CD4-positive, alpha-beta memory T cell (primary cell): ENCODE results near the gene PCNX3. TPM values are rescaled to one million over a fixed set of nuclear protein-coding genes. Genes with fewer than 3 reads are reported as not detected.

Experiments
- CTCF ChIA-PET: fragments of 350-600 bp; sonication (Branson Sonifier 250); formaldehyde crosslinking; loops from one replicate; lab custom pipeline; 2021; ENCODE audit warnings: inconsistent platforms; ENCODE audit not compliant: partially characterized antibody; lab: Charles Lee
- POLR2A ChIA-PET: fragments of 350-600 bp; sonication (Branson Sonifier 250); formaldehyde crosslinking; loops from one replicate; lab custom pipeline; 2021; ENCODE audit not compliant: partially characterized antibody; lab: Charles Lee
- DNase-seq, 5 donors: peaks; one replicate each; pipeline versions ENCODE4 v3.0.0 to v3.0.0-alpha.2; 2020 to 2022; ENCODE audit warnings: mixed read lengths in 1 of 5
- H3K27ac ChIP-seq: one replicate; pipeline ENCODE4 v1.7.0; 2013; ENCODE audit warnings: low read depth, low read length
- H3K27me3 ChIP-seq: 2 replicates; pipeline ENCODE4 v1.7.0; 2013; ENCODE audit warnings: mild to moderate bottlenecking, low read length, moderate library complexity; ENCODE audit not compliant: insufficient read depth
- H3K36me3 ChIP-seq: 2 replicates; pipeline ENCODE4 v1.7.0; 2013; ENCODE audit warnings: mild to moderate bottlenecking, low read length, moderate library complexity; ENCODE audit not compliant: insufficient read depth
- H3K4me1 ChIP-seq: 2 replicates; pipeline ENCODE4 v1.7.0; 2013; ENCODE audit warnings: mild to moderate bottlenecking, low read length, moderate library complexity; ENCODE audit not compliant: insufficient read depth
- H3K4me3 ChIP-seq, 2 donors: one replicate each; pipeline ENCODE4 v1.7.0; 2013; ENCODE audit warnings: low read length in 2 of 2, mild to moderate bottlenecking in 1 of 2
- H3K9me3 ChIP-seq, 2 donors: one replicate each; pipeline ENCODE4 v1.7.0; 2013; ENCODE audit warnings: low read length in 2 of 2, control low read depth in 1 of 2; ENCODE audit not compliant: control insufficient read depth in 1 of 2
- H3K27ac Mint-ChIP-seq, 7 donors: one replicate each; pipeline ENCODE4 v1.8.0; 2020 to 2021; ENCODE audit warnings: mixed read lengths in 7 of 7, mild to moderate bottlenecking in 6 of 7, inconsistent platforms in 3 of 7, moderate library complexity in 3 of 7
- H3K27me3 Mint-ChIP-seq, 2 donors: one replicate each; pipeline ENCODE4 v1.8.0; 2020 to 2021; ENCODE audit warnings: mixed read lengths in 2 of 2
- H3K36me3 Mint-ChIP-seq, 2 donors: one replicate each; pipeline ENCODE4 v1.8.0; 2020 to 2021; ENCODE audit warnings: mixed read lengths in 2 of 2, inconsistent platforms in 1 of 2, mild to moderate bottlenecking in 1 of 2
- H3K4me1 Mint-ChIP-seq, 4 donors: one replicate each; pipeline ENCODE4 v1.8.0; 2020 to 2021; ENCODE audit warnings: mixed read lengths in 4 of 4, mild to moderate bottlenecking in 1 of 4
- H3K4me3 Mint-ChIP-seq, 8 donors: one replicate each; pipeline ENCODE4 v1.8.0; 2020 to 2021; ENCODE audit warnings: mixed read lengths in 8 of 8, mild to moderate bottlenecking in 7 of 8, moderate library complexity in 6 of 8, inconsistent platforms in 3 of 8
- H3K9me3 Mint-ChIP-seq, 8 donors: one replicate each; pipeline ENCODE4 v1.8.0; 2020 to 2021; ENCODE audit warnings: mixed read lengths in 8 of 8, mild to moderate bottlenecking in 5 of 8, inconsistent platforms in 3 of 8, moderate library complexity in 1 of 8
- intact Hi-C: fragments of 100-400 bp; cut with micrococcal nuclease; formaldehyde crosslinking; loops from one replicate; pipeline ENCODE4 v1.15.1; 2023
- polyA plus RNA-seq, 2 donors: library from polyadenylated mRNA; unstranded; fragments of 300-500 nt; fragmentation: Illumina TruSeq; gene quantifications; one replicate each; pipeline ENCODE4 v1.2.3, GENCODE V29; 2021
- total RNA-seq, 2 experiments: library from RNA; stranded (reverse); gene quantifications; one replicate each; pipeline ENCODE4 v1.2.3, GENCODE V29; 2021

Gene PCNX3
- total and polyA plus RNA-seq, 4 experiments from 2014 or later = 0.41 to 66.3 (median 34.8) TPM

DNA sequence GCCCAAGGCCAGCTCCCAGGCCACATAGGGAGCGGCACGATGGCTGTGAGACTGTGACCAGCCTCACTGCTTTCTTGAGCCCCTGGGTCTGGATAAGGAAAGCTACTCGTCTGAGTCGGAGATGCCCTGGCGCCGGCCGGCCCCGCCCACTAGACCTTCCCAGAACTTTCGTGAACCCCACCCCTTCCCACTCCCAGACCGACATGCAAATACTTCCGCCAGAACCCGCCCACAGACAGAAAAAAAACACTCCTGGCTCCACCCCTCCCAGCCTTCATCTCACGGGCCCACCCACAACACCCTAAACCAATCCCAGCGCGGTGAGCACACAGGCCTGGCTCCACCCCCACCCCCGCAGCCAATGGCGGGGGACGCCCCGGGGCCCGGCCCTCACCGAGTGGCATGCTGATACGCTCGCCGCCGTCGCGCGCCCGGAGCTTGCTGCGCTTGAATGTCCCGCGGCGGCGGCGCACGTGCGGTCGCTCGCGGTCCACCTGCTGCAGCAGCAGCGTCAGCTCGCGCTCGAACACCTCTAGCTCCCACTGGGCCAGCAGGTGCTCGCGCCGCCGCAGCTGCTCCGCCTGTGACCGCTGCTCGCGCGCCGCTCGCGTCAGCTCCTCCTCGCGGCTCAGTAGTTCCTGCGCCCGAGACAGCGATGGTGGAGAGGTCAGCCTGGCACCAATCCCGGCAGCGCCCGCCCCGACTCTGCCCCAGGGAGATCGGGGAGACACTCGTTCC is 8.5 kb upstream of the PCNX3 start:
- peaks cover 26% of the 10 kb centered on the region for H3K4me1 ChIP-seq
- DNase-seq = no peak
- Mint-ChIP-seq H3K9me3 (no peaks in the 10 kb centered on the region), H3K36me3 (peaks cover 18 to 71% of the 10 kb centered on the region in 2 donors), H3K4me1 (peaks cover 16 to 38% (median 29%) of the 10 kb centered on the region in 4 donors), H3K27ac (no peak overlapping the region), H3K4me3 (no peak overlapping the region), H3K27me3 (no peaks in the 10 kb centered on the region)
- H3K27me3 ChIP-seq = no peaks in the 10 kb centered on the region
- no peak overlapping the region for H3K27ac ChIP-seq
- H3K9me3 ChIP-seq = no peaks in the 10 kb centered on the region
- no peak overlapping the region for H3K4me3 ChIP-seq
- POLR2A ChIA-PET = interaction anchor here (1.1 to 1.6 kb wide), 2 partner anchors 9 to 32 kb away, joined by 3 read pairs; no protein-coding TSS in a partner anchor
- H3K36me3 ChIP-seq = peaks cover 29% of the 10 kb centered on the region
- intact Hi-C loops = no loop called here
- CTCF ChIA-PET = interaction anchor here (0.8 kb wide), 1 partner anchor 67 kb away, joined by 3 read pairs; no protein-coding TSS in a partner anchor

DNA sequence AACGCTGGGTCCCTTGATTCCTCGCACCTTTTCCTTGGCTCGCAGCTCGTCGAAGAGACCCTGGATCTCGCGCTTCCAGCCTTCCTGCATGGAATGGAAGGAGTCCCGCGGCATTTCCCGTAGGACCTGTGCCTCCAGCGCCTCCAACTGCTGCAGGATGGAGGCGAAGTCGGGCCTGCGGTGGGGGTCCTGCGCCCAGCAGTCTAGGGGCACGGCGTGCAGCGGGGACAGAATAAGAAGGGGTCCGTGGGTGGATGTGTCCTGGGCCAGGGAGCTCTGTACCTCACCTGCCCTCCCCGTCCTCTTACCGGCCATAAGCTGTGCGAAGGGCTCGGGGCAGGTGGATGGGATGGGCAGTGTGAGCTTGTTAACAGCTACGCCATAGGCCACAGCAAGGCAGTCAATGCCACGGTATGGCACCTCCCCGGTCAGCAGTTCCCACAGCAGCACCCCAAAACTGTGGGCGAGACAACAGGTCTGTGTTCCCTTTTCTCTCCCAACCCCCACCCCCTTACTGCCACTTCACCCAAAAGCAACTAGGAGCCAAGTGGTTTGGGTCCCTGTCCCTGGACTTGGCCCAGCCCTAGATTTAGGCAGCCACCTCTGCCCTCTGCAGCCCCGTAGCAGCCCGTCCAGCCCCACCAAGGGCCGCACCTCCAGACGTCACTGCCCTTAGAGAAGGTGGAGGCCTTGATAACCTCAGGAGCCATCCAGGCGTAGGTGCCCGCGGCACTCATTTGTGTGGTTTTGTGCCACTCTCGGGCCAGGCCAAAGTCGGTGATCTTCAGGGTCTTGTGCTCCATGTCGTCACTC is 7.8 kb upstream of the PCNX3 start:
- H3K36me3 Mint-ChIP-seq = peaks cover 23 to 71% of the 10 kb centered on the region in 2 donors
- POLR2A ChIA-PET = interaction anchor here (1.1 to 1.6 kb wide), 2 partner anchors 9 to 33 kb away, joined by 3 read pairs; no protein-coding TSS in a partner anchor
- Histone ChIP-seq H3K4me1 (peaks cover 34% of the 10 kb centered on the region), H3K36me3 (peaks cover 29% of the 10 kb centered on the region), H3K4me3 (no peak overlapping the region), H3K27ac (no peak overlapping the region), H3K9me3 (no peaks in the 10 kb centered on the region), H3K27me3 (no peaks in the 10 kb centered on the region)
- intact Hi-C loops = no loop called here
- H3K4me3 Mint-ChIP-seq = peak overlapping the region in 1 of 8 donors; percentile 57
- H3K9me3 Mint-ChIP-seq = no peaks in the 10 kb centered on the region
- peak overlapping the region in 2 of 7 donors; percentile 29 to 90 for H3K27ac Mint-ChIP-seq
- H3K27me3 Mint-ChIP-seq = no peaks in the 10 kb centered on the region
- DNase-seq = no peak
- CTCF ChIA-PET = interaction anchor here (0.8 to 1.6 kb wide), 3 partner anchors 14 to 68 kb away, joined by 3 to 4 read pairs (median 3); no protein-coding TSS in a partner anchor
- H3K4me1 Mint-ChIP-seq = peaks cover 21 to 46% (median 36%) of the 10 kb centered on the region in 4 donors

DNA sequence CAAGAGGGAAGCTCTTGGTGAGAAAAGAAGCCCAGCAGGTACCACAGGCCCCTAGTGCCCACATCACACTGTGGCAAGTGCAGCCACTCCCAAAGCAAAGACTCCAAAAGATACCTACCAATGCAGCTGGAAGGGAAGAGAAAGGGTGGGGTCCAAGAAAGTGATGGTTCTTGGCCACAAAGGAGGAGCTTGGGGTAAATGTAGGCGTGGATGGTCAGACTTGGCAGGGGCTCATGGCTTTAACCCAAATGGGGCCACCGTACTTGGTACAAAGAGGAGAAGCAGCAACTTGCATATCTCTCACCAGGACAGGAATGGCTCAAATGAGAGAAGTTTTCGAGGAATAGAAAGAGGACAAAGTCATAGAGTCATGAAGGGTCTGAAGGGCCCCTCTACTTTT is 6.3 kb upstream of the PCNX3 start:
- Mint-ChIP-seq H3K27ac (peak overlapping the region in 6 of 7 donors; percentile 58 to 90 (median 68)), H3K9me3 (no peaks in the 10 kb centered on the region), H3K36me3 (peaks cover 16 to 62% of the 10 kb centered on the region in 2 donors), H3K4me3 (peak overlapping the region in 2 of 8 donors; percentile 10 to 64), H3K4me1 (peaks cover 22 to 57% (median 40%) of the 10 kb centered on the region in 4 donors), H3K27me3 (no peaks in the 10 kb centered on the region)
- Histone ChIP-seq H3K4me1 (peaks cover 41% of the 10 kb centered on the region), H3K27ac (peak overlapping the region; percentile 96), H3K4me3 (no peak overlapping the region), H3K27me3 (no peaks in the 10 kb centered on the region), H3K9me3 (no peaks in the 10 kb centered on the region), H3K36me3 (peaks cover 28% of the 10 kb centered on the region)
- intact Hi-C loops = no loop called here
- POLR2A ChIA-PET = interaction anchor here (1.1 to 1.6 kb wide), 3 partner anchors 22 to 43 kb away, joined by 3 to 5 read pairs (median 3); partner anchors contain the start of gene FAM89B
- DNase-seq = no peak
- CTCF ChIA-PET = interaction anchor here (0.8 to 1.6 kb wide), 6 partner anchors 15 to 69 kb away, joined by 3 to 5 read pairs (median 3); partner anchors contain the start of gene FAM89B

DNA sequence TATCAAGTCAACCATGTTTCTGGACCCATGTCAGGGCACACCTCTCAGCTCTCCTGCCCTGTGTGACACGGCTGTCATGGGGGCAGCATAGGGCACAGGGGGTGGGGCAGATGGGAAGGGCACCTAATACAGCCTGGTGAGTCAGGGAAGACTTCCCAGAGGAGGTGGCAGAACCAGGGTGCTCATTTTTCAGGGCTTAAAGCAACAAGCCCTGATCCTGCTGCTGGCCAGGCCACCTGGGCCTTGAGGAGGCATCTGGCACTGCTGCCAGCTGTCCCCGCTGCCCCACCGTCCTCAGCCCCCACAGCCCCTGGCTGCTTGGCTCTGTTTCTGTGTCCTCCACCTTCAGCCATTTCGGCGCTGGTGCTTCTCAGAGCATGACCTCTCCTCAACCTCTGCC is 5.9 kb upstream of the PCNX3 start:
- DNase-seq = no peak
- ChIA-PET CTCF (interaction anchor here (1.1 to 1.6 kb wide), 3 partner anchors 20 to 34 kb away, joined by 3 to 5 read pairs (median 3); no protein-coding TSS in a partner anchor), POLR2A (interaction anchor here (1.1 to 1.6 kb wide), 3 partner anchors 22 to 43 kb away, joined by 3 to 5 read pairs (median 3); partner anchors contain the start of gene FAM89B)
- Histone ChIP-seq H3K4me3 (no peak overlapping the region), H3K27ac (peak overlapping the region; percentile 96), H3K27me3 (no peaks in the 10 kb centered on the region), H3K4me1 (peaks cover 41% of the 10 kb centered on the region), H3K36me3 (peaks cover 24% of the 10 kb centered on the region), H3K9me3 (no peaks in the 10 kb centered on the region)
- Mint-ChIP-seq H3K4me3 (peak overlapping the region in 4 of 8 donors; percentile 10 to 63 (median 44)), H3K9me3 (no peaks in the 10 kb centered on the region), H3K36me3 (peaks cover 16 to 60% of the 10 kb centered on the region in 2 donors), H3K4me1 (peaks cover 22 to 59% (median 40%) of the 10 kb centered on the region in 4 donors), H3K27ac (peak overlapping the region; percentile 78 to 91 (median 85)), H3K27me3 (no peaks in the 10 kb centered on the region)
- intact Hi-C loops = no loop called here

DNA sequence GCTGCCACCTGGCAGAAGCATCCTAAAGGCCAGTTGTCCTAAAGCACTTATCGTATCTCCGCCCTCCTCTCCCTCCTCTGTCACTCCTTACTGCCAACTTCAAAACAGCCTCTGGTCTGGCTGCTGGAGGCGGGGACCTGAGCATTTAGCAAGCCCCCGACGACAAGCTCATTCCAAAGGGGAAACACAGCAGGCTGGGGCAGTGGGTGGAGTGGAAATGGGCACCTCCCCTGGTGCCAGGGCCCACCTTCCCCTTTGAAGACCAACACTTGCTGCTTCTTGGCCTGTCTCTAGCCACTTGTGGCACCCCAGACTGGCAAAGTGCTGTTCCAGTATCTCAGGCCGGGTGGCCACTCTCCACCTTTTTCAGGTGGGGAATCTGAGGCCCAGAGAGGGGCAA is 5.2 kb upstream of the PCNX3 start:
- H3K36me3 ChIP-seq = peaks cover 16% of the 10 kb centered on the region
- Mint-ChIP-seq H3K27me3 (no peaks in the 10 kb centered on the region), H3K4me1 (peaks cover 22 to 65% (median 40%) of the 10 kb centered on the region in 4 donors), H3K27ac (peak overlapping the region; percentile 61 to 92 (median 89)), H3K36me3 (peaks cover 16 to 62% of the 10 kb centered on the region in 2 donors), H3K4me3 (peak overlapping the region in 4 of 8 donors; percentile 22 to 53 (median 35)), H3K9me3 (no peaks in the 10 kb centered on the region)
- H3K27me3 ChIP-seq = no peaks in the 10 kb centered on the region
- no peak for DNase-seq
- POLR2A ChIA-PET = interaction anchor here (0.6 to 1.4 kb wide), 6 partner anchors 12 to 70 kb away, joined by 3 to 4 read pairs (median 3); no protein-coding TSS in a partner anchor
- H3K27ac ChIP-seq = peak overlapping the region; percentile 96
- no peaks in the 10 kb centered on the region for H3K9me3 ChIP-seq
- no peak overlapping the region for H3K4me3 ChIP-seq
- H3K4me1 ChIP-seq = peaks cover 41% of the 10 kb centered on the region
- CTCF ChIA-PET = interaction anchor here (1.0 kb wide), 1 partner anchor 22 kb away, joined by 4 read pairs; no protein-coding TSS in a partner anchor
- intact Hi-C loops = no loop called here

DNA sequence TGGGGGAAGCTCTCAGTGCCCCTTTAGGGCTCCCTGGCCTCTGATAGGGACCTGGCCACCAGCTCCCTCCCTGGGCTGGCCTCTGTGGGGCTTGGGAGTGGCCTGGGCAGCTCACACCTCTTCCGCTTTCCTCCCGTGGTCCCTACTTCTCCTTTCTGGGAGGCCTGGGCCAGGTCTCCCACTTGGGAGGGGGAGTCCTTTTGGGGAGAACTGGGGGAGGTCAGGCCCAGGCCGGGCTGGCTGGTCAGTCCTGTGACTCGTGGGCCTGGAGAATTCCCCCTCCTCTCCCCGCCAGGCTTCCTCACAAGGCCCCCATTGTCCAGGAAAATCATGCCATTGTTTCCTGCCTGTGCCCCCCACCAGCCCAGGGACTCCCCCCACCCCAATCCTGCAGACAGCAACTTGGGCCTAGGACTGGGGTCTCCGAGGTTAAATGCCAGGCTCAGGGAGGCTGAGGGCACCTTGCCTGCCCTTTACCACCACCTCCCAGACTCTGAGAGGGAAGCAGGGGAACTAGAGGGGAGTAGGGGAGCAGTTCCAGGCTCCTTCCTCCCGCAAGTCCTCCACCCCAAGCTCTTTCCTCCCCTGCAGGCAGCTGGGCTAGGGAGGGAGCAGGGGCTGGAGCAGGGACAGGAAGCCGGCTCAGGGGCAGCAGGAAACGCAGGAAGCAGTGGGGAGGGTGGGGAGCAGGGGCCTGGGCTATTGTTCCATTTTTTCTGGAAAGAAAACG is 4.4 kb upstream of the PCNX3 start:
- intact Hi-C loops = no loop called here
- POLR2A ChIA-PET = interaction anchor here (0.6 to 8.1 kb wide), 8 partner anchors 13 to 248 kb away, joined by 3 to 113 read pairs (median 3); partner anchors contain the start of genes CFL1, MUS81 and SIPA1
- peaks cover 22 to 69% (median 42%) of the 10 kb centered on the region in 4 donors for H3K4me1 Mint-ChIP-seq

More for the DNA sequence above, 4.4 kb upstream of the PCNX3 start:
- Mint-ChIP-seq H3K36me3 (peaks cover 16 to 58% of the 10 kb centered on the region in 2 donors), H3K27ac (peak overlapping the region in 6 of 7 donors; percentile 61 to 97 (median 90)), H3K9me3 (no peaks in the 10 kb centered on the region), H3K27me3 (no peaks in the 10 kb centered on the region), H3K4me3 (peak overlapping the region in 4 of 8 donors; percentile 38 to 99 (median 66))
- H3K9me3 ChIP-seq = no peaks in the 10 kb centered on the region
- CTCF ChIA-PET = interaction anchor here (1.0 kb wide), 1 partner anchor 23 kb away, joined by 4 read pairs; no protein-coding TSS in a partner anchor
- H3K4me1 ChIP-seq = peaks cover 41% of the 10 kb centered on the region
- H3K4me3 ChIP-seq = no peak overlapping the region
- H3K27ac ChIP-seq = peak overlapping the region; percentile 96
- H3K27me3 ChIP-seq = no peaks in the 10 kb centered on the region
- DNase-seq = no peak
- peaks cover 8% of the 10 kb centered on the region for H3K36me3 ChIP-seq
